Kidney capillary endothelial cell (primary cell): ENCODE measurements around the gene CARNS1.
A peak's percentile ranks its signal among the peaks of the same experiment; 100 is the strongest.

ENCODE experiments used
- DNase-seq: peaks from one replicate; pipeline ENCODE4 v3.0.0-alpha.2; 2018; ENCODE audit warnings: low spot score

The CARNS1 gene

DNA sequence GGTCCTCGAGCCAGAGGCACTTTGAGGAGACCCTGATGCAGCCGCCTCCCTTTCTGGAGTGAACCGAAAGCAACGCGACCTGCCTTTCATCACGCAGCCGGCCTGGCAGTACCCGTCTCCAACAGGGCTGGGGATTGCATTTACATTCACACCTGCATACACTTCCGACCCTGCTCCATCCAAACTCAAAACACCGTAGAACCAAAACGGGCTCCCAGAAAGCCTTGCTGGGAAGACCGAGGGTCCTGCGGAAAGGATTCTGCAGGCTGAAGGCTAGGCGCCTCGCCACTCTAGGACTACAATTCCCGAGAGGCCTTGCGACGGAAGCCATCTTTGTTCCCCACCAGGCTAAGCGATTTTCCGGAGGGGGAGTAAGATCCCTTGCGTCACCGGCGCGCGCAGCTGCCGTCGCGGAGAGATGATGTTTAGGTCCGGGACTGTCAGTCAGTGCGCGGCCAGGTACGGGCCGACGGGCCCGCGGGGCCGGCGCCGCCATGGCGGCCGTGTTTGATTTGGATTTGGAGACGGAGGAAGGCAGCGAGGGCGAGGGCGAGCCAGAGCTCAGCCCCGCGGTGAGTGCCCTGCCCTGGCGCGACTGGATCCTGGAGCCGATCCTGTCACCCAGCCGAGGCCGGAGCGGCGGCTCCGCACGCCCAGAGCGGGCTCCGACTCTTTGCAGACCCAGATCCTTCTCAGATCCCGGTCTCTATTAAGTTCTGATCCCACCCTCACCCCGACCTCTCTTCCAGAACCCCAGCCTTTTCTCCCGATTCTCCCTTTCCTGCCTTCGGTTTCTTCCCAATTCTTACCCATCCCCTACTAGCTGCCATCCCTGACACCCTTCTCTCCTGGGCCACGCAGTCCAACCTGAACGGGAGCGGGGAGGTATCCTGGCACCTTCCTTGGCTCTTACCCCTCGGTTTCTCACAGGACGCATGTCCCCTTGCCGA lies 12.8 kb downstream of the CARNS1 start, which contains the start of gene RPS6KB2:
Gene RPS6KB2 (plus strand): TSS at position 443 of the 950 bp plus-strand sequence. CDS start 52 bp downstream, at position 495.
- peak; percentile 97 for DNase-seq

DNA sequence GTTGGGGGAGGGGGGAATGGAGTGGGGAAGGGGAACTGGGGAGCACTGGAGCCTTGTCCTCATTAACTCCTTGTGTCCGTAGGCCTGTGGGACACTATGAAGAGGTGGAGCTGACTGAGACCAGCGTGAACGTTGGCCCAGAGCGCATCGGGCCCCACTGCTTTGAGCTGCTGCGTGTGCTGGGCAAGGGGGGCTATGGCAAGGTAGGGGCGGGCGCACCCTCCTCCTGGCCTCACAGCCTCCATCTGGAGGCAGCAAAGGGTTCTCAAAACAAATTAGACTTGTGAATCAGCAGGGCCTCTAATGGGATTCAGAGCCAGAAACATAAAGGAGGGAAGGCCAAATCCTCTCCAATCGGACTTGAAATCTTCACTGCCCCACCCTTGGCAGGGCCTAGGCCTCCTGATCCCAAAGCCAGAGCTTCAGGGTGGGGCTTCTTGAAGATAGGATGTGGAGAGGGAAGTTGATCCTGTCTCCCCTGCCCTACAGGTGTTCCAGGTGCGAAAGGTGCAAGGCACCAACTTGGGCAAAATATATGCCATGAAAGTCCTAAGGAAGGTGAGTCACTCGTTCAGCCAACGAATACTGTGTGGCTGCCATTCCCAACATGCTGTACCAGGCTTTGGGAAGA lies 13.7 kb downstream of the CARNS1 start:
- no peak for DNase-seq

- no peak for DNase-seq
Measured at GRCh38 chr11:67429722-67430121, 14.2 kb downstream of the CARNS1 start.

GRCh38 chr11:67431346-67432249 lies 16.1 kb downstream of the CARNS1 start:
- no peak for DNase-seq

GRCh38 chr11:67432655-67433349 lies 17.3 kb downstream of the CARNS1 start:
- DNase-seq, result no peak

DNA sequence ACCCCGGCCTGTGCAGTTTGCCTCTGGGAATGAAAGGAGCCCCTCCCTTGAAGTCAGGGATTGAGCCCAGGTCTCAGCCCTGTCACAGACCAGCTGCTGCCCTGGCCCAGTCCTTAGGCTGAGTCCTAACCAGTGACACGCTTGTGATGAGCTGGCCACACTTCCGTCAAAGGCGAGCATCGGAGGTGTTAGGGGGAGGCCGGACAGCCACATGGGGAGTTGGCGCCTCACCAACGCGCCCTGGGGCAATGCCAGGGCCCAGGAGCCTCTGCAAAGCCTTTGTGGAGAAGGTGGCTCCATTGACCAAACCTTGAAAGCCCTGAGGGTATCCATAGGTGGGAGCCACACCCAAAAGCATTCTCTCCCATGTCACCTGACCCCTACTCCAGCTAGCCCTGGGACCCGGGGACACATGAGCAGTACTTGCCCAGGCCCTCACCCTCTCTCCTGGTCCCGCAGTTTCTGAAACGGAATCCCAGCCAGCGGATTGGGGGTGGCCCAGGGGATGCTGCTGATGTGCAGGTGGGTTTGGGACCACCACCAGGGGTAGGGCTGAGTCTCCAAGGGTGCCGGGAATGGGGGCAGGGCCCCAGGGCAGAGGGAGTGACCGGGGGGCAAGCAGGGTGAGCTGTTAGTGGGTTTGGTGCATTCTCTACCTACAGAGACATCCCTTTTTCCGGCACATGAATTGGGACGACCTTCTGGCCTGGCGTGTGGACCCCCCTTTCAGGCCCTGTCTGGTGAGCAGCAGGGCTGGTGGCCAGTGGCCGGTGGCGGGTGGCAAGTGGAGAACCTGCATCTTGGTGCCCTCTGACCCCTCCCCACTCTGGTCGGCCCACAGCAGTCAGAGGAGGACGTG lies 18.3 kb downstream of the CARNS1 start:
- DNase-seq, result no peak

DNA sequence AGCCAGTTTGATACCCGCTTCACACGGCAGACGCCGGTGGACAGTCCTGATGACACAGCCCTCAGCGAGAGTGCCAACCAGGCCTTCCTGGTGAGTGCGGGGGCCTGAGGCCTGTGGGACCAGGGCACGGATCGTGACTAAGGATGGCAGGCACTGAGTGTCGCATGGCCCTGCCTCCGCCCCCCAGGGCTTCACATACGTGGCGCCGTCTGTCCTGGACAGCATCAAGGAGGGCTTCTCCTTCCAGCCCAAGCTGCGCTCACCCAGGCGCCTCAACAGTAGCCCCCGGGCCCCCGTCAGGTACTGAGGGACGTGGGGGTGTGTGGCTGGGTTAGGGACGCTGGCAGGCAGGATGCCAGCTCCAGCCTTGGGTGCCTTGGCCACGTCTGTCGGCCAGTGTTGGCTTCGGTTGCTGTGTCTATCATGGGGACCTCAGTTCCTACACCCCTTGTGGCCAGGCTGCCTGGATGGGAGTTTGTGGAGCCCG lies 19.0 kb downstream of the CARNS1 start:
- no peak for DNase-seq

GRCh38 chr11:67435031-67435726 lies 19.7 kb downstream of the CARNS1 start:
- no peak for DNase-seq

- no peak for DNase-seq
Measured at GRCh38 chr11:67435727-67436458, 20.4 kb downstream of the CARNS1 start.

DNA sequence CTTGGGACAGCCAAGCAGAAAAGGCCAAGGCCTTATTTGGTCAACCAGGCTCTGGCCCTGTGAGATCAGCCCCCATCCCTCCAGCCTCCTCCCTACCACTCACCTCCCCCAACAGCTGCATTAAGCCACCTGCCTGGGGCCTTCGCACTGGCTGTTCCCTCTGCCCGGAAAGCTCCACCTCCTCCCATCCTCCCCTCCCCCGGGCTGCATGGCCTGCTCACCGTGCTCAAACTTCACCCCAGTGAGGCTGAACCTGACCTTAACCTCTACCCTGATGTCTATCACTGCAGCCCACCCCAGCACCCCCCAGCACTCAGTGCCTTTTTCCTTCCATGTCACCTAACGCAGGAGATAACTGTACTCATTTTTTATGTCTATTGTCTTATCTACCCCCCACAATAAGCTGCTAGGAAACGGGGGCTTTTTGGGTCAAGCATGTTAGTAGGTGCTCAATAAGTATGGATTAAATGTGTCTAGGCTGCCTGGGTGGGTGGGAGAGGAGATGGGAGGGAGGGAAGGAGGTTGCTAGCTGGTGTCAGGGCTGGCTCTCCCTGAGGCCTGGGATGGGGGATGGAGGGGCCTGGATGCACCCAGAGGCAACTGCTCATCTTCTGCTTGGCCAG lies 21.1 kb downstream of the CARNS1 start:
- DNase-seq, result no peak

GRCh38 chr11:67437082-67437808 lies 21.8 kb downstream of the CARNS1 start, which contains the start of gene PTPRCAP:
TSS of gene PTPRCAP (minus strand) at chr11:67437682. CDS start at chr11:67437619, 63 bp downstream.
- DNase-seq, result no peak

DNA sequence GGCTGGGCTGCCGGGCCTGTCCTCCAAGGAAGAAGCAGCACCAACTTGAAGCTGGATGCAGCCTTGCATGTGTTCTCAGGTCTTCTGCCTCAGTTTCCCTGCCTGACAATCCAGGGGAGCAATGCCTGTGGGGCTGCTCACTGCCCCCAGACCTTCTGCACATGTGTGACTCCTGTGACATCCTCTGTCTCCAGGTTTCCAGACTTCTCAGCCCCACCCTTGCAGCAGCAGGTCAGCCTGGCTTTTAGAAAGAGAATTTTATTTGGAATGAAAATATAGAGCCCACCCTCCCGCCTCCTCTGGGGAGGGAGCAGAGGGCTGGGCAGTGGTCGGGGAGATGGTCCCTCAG lies 22.3 kb downstream of the CARNS1 start:
- DNase-seq, result no peak

DNA sequence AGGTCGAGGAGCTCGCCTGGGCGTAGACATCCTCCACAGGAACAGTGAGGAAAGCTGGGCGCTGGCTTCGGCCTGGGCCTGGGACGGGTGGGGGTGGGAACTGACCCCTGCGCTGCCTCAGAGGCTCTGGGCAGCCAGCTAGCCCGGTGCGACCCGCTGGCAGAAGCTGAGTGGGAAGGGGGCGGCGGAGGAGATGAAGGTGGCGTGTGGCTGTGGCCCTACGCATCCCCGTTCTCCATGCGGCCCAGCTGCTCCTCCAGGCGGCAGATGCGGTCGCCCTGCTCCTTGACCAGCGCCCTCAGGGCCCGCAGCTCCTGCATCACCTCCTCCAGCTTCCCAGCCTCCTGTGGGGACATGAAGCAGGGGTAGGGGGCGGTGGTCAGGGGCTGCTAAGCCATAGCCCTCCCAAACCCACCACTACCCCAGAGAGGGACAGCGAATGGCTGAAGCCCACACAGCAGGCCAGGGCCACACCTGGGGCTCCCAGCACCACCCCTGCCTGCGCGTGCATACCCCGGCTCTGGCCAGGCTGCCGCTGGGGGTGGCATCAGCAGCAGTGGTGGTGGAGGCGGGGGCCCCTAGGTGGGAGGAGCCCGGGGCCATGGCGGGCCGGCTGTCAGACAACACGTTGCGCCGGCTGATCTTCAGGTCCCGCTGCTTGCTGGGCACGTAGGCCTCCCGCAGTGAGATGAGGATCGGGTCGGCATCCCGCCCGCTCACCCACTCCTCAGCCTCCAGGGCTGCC lies 22.9 kb downstream of the CARNS1 start:
- no peak for DNase-seq

DNA sequence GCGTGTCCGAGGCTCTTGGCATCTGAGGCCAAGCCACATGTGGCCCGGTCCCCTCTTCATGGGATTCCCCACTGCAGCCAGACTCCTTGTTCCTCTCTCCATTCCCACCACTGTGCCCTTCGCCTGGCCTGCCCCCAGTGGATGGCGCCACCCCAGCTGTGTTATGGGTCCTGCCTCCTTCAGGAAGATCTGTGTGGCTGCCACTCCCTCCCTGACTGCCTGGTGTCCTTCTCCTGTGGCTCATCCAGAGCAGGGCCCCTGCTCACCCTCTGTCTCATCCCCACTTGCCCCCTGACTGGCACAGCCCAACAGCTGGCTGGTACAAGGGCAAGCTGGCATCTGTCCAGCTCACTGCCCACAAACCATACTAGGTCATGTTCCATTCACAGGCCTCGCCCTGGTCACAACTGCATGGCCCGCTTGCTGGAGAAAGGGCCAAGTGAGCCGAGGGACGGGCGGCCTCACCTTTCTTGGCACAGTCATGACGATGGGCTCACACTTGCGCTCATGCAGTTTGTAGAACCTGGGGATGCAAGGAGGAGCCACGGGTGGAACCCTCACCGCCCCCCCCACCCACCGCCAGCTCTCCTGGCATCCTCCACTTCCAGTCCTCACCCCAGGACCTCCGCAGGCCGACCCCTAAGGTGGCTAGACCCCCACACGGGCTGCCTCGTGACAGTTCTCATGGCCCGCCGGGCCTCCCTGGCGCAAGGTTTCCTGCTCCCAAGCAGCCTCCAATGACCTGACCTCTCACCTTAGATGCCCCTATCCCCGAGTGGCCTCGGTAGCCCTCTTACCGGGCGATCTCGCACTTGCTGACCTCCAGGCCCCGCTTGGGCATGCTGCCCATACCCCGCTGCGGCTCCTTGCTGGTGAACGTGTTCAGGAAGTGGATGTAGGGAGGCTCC lies 24.1 kb downstream of the CARNS1 start:
- DNase-seq, result peak; percentile 25

- DNase-seq, result no peak
Measured at GRCh38 chr11:67440229-67441097, 25.0 kb downstream of the CARNS1 start.
